GM12865 (cell line): ENCODE results near the gene SIPA1L2.

ENCODE experiments used
- DNase-seq: peaks from one replicate; pipeline ENCODE4 v3.0.0; 2010; ENCODE audit warnings: low read depth
- H3K4me3 ChIP-seq: 2 replicates; pipeline ENCODE4 v1.5.1; 2011; ENCODE audit warnings: mild to moderate bottlenecking, low read depth, low read length, control low read depth
- CTCF ChIP-seq: IDR thresholded peaks from 2 replicates; pipeline ENCODE4 v1.5.1; 2011; ENCODE audit warnings: low read length, control low read depth, low read depth, inconsistent platforms; ENCODE audit not compliant: insufficient read depth; ENCODE audit errors: missing control alignments

SIPA1L2 gene

GRCh38 chr1:232581932-232582331, 48.0 kb downstream of the SIPA1L2 start:
- TF ChIP-seq CTCF, result no peak
- no peak overlapping the region for H3K4me3 ChIP-seq
- DNase-seq, result no peak
